ENCODE results near the gene SLC25A13. TPM values are rescaled to one million over a fixed set of nuclear protein-coding genes. Genes with fewer than 3 reads are reported as not detected.

Gene SLC25A13
- total RNA-seq, 1 experiment from 2014 or later = 22.2 TPM

GRCh38 chr7:96104984-96105383 is 216.9 kb downstream of the SLC25A13 start:
- no peak for DNase-seq (ENCODE audit: low read depth)

GRCh38 chr7:96102096-96102811 is 219.6 kb downstream of the SLC25A13 start:
- no peak for DNase-seq (ENCODE audit: low read depth)

- no peak for DNase-seq (ENCODE audit: low read depth)
These were observed 221.2 kb downstream of the SLC25A13 start for GRCh38 chr7:96100737-96101136.

- DNase-seq (ENCODE audit: low read depth) = no peak
These were observed 224.1 kb downstream of the SLC25A13 start for GRCh38 chr7:96097835-96098234.

- peak; percentile 83 for DNase-seq (ENCODE audit: low read depth)
These were observed 228.5 kb downstream of the SLC25A13 start for GRCh38 chr7:96093435-96093834.

DNA sequence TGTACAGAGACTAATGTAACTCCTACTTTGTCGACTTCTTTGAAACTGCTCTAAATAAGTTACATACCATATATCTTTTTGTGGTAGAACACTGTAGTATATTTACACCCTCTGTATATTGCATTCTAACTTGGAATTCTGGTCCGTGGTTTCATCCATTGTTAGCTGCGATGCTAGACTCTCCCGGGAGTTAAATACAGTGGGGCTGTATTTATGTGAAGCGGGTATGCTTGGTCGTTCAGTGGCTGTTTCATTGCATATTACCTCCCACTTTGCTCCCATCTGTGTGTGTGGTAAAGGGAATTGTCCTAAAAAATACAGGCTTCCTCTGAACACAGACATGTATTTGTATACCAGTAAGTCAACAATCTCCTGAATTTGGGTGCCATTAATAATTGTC is 231.1 kb downstream of the SLC25A13 start:
- no peak for DNase-seq (ENCODE audit: low read depth)

GRCh38 chr7:96089511-96089910 is 232.4 kb downstream of the SLC25A13 start:
- no peak for DNase-seq (ENCODE audit: low read depth)

- DNase-seq (ENCODE audit: low read depth) = peak; percentile 26
These were observed 233.3 kb downstream of the SLC25A13 start for GRCh38 chr7:96088579-96088978.

DNA sequence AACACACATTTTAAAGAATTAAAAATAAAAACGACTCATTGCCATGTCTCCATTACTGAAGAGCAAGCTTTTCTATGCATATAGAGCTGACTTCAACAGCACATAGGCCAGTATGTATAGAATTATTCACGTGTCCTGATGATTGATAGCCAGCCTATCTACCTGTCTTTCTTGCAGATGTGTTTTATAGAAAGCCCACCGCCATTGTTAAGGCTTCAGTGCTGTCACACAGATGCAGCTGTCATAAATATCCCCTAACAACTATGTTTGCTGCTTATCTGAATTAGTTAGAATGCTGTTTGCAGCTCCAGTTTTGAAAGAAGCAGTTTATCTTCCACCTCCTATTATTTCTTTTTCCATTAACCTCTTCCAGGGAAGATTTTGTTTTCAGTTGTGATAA is 235.9 kb downstream of the SLC25A13 start:
- DNase-seq (ENCODE audit: low read depth) = no peak

DNA sequence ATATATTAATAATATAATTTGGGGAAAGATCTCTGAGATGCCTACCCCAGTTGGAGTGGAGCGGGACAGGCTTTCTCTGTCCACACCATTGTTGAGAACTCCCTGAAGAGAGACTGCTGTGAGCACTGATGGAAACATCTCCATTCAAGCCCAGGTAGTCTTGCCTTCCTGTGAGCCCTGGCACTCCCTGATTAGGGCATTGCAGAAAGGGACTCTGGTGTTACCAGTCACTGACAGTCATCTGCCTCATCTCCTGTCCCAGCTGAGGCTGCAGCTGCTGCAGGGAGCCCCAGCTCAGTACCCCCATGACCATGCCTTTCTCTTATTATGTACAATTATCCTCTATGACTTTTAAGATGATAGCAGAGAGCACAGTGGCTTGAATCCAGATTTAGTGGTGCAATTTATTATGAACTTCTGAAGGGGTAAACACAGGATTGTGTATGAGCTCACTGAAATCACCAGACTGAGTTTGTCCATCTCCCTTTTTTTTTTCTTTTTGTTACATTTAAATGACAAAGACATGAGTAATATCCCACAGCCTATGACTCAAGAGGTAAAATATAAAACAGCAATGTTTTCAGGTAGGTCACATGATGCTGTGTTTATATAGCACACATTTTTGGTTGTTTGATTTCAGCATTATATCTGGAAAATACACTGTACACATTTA is 236.9 kb downstream of the SLC25A13 start:
- peak; percentile 65 for DNase-seq (ENCODE audit: low read depth)

DNA sequence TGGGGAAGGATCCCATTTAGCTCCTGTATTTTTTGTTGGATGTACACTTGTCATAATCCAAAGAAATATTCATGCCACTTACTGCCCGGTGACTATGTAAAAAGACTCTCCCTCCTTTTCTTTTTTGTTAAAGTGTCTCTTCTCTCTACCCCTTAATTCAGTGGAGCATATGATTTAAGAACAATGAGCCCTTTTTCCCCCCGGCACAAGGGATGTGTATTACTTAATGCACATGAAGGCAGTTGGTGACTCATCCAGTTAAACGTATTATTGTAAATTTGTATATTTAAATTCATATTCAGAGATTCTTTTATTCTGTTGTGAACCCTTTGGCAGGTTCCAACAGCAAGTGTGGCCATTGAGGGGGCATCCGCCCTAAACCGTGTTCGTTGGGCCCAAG is 241.9 kb downstream of the SLC25A13 start:
- DNase-seq (ENCODE audit: low read depth) = no peak

DNA sequence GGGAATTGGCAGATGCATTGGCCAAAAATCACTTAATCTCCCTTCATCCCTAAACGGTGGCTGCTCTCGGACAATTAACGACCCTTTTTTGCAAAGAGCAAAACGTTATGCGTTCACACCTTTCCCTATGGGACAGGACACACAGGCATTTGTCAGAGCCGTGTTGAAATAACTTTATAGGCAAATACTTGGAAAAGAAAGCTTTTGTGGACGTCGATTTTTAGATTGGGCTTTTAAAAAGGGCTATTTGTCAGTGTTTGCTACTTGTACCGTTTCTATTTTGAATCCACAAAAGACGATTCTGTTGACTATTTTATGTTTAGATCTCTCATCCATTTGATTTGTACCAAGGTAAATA is 245.6 kb downstream of the SLC25A13 start:
- no peak for DNase-seq (ENCODE audit: low read depth)

DNA sequence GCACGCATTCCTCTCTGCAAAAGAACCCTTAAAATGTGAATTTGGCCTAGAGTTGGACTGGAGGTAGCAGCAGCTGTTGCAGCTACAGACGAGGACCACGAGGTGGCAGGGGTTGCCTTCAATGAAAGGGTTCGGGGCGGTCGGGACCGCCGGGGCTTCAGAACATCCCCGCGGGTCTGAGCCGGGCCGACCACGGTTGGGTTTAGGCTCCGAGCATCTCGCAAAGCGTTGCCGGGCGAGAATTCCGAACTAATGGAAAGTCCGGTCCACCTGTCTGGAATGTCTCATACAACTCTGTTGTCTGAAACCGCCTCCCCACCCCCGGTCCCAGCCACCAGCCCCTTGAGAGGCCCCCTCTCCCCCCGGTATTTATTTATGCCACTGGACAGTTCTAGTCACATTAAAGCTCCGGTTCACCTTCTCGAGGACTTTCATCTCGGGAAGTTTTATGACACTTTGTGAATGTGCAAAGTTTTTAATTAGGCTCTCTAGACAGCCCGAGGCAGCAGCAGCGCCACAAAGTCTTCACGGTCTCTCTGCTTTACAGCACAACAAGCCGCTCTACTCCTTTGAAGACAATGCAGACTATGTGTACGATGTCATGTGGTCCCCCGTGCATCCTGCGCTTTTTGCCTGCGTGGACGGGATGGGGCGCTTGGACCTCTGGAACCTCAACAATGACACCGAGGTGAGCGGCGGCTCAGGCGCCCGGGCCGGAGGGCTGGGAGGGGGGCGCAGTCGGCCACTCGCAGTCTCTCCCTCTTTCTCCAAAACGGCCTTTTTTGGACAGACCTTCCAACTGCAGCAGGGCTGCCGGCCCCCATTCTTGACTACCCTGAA is 246.2 kb downstream of the SLC25A13 start:
- peak; percentile 54 for DNase-seq (ENCODE audit: low read depth)

- no peak for DNase-seq (ENCODE audit: low read depth)
These were observed 247.0 kb downstream of the SLC25A13 start for GRCh38 chr7:96074871-96075270.
